Tibial nerve (tissue), 4 donors: ENCODE data around the gene TH. TPM values are rescaled to one million over a fixed set of nuclear protein-coding genes. Genes with fewer than 3 reads are reported as not detected.
"Not testable (repeated sequence)": the region's sequence is repeated elsewhere in the genome, so short reads cannot be mapped to it uniquely, and the experiment has no call there.

Source experiments
- DNase-seq, 2 donors: peaks; one replicate each; pipeline ENCODE4 v3.0.0-alpha.2; 2019; ENCODE audit warnings: low spot score in 2 of 2
- H3K27ac ChIP-seq, 4 donors: fragments of 200-600 bp; sonication (generic) in 3 of 4; one replicate each; pipeline ENCODE4 v1.5.1; 2017 to 2019; ENCODE audit warnings: mild to moderate bottlenecking in 1 of 4
- H3K27me3 ChIP-seq, 2 donors: fragments of 200-600 bp; sonication (generic) in 1 of 2; one replicate each; pipeline versions ENCODE4 v1.5.1 to v1.6.0; 2017 to 2019
- H3K36me3 ChIP-seq, 3 donors: fragments of 200-600 bp; sonication (generic); one replicate each; pipeline ENCODE4 v1.5.1; 2018 to 2019
- H3K4me1 ChIP-seq, 4 donors: fragments of 200-600 bp; sonication (generic) in 3 of 4; one replicate each; pipeline ENCODE4 v1.5.1; 2017 to 2019
- H3K4me3 ChIP-seq, 4 donors: fragments of 200-600 bp; sonication (generic) in 3 of 4; one replicate each; pipeline ENCODE4 v1.5.1; 2017 to 2019; ENCODE audit warnings: mild to moderate bottlenecking in 1 of 4, moderate library complexity in 1 of 4
- H3K9me3 ChIP-seq, 4 donors: fragments of 200-600 bp; sonication (generic) in 3 of 4; one replicate each; pipeline ENCODE4 v1.5.1; 2017 to 2019
- CTCF ChIP-seq, 5 experiments: fragments of 200-600 bp in 3 of 5; fragments of 450-650 bp in 2 of 5; sonication (generic) in 3 of 5; IDR thresholded peaks; one replicate each; pipeline ENCODE4 v1.5.1; 2016 to 2019; ENCODE audit warnings: antibody characterized with exemption in 5 of 5, mild to moderate bottlenecking in 3 of 5, moderate library complexity in 2 of 5
- EP300 ChIP-seq, 2 donors: sonication (generic); formaldehyde crosslinking; IDR thresholded peaks; one replicate each; pipeline ENCODE4 v1.6.1; 2017; ENCODE audit warnings: antibody characterized with exemption in 2 of 2, mild to moderate bottlenecking in 1 of 2
- POLR2A ChIP-seq, 2 donors: fragments of 450-650 bp; IDR thresholded peaks; one replicate each; pipeline ENCODE4 v1.6.1; 2017; ENCODE audit warnings: antibody characterized with exemption in 2 of 2, mild to moderate bottlenecking in 2 of 2, moderate library complexity in 2 of 2
- WGBS, 2 donors: methylation state at CpG; one replicate each; pipeline ENCODE4 v1.1.5; 2018; 5-methylcytosine and 5-hydroxymethylcytosine counted together
- total RNA-seq, 4 donors: library from RNA; depleted of rRNA; stranded (reverse); fragments of >200 nt; gene quantifications; one replicate each; pipeline ENCODE4 v1.1.0, GENCODE V29; 2016

TH gene
- total RNA-seq, 4 donors from 2014 or later, result 1.3 TPM; not detected in 3

- Histone ChIP-seq H3K27me3 (peaks cover 0 to 7% of the 10 kb centered on the region in 2 donors), H3K27ac (no peak overlapping the region), H3K4me3 (no peak overlapping the region), H3K4me1 (peaks cover 0 to 18% (median 0%) of the 10 kb centered on the region in 4 donors), H3K9me3 (peaks cover 0 to 3% (median 0%) of the 10 kb centered on the region in 4 donors), H3K36me3 (no peaks in the 10 kb centered on the region)
- 78 to 81% methylated on average over 5 to 7 of the region's 7 CpGs for WGBS, 2 donors
- DNase-seq, result no peak
- TF ChIP-seq POLR2A (IDR thresholded peaks at IDR 0.05), result no peak
- TF ChIP-seq EP300 (IDR thresholded peaks at IDR 0.05), result no peak
- no peak for TF ChIP-seq CTCF (IDR thresholded peaks at IDR 0.05)
Measured at GRCh38 chr11:2195756-2196088, 24.1 kb upstream of the TH start.

GRCh38 chr11:2194877-2195755 is 23.5 kb upstream of the TH start:
- peak in 1 of 2 donors; percentile 26 for DNase-seq
- TF ChIP-seq EP300 (IDR thresholded peaks at IDR 0.05) (no peak), CTCF (IDR thresholded peaks at IDR 0.05) (peak; percentile 66 to 79 (median 69)), POLR2A (IDR thresholded peaks at IDR 0.05) (no peak)
- H3K36me3 ChIP-seq, result no peaks in the 10 kb centered on the region
- 69 to 71% methylated on average over 16 to 17 of the region's 24 CpGs for WGBS, 2 donors
- H3K4me1 ChIP-seq, result peaks cover 0 to 24% (median 0%) of the 10 kb centered on the region in 4 donors
- no peak overlapping the region for H3K27ac ChIP-seq
- peaks cover 0 to 9% of the 10 kb centered on the region in 2 donors for H3K27me3 ChIP-seq
- H3K4me3 ChIP-seq, result no peak overlapping the region
- no peaks in the 10 kb centered on the region for H3K9me3 ChIP-seq

- H3K27me3 ChIP-seq, result peaks cover 0 to 11% of the 10 kb centered on the region in 2 donors
- not testable (repeated sequence) for H3K9me3 ChIP-seq, H3K27ac ChIP-seq, H3K36me3 ChIP-seq, DNase-seq, H3K4me3 ChIP-seq
- 64 to 80% methylated on average over 13 to 16 of the region's 20 CpGs for WGBS, 2 donors
- peaks cover 0 to 27% (median 0%) of the 10 kb centered on the region in 4 donors for H3K4me1 ChIP-seq
Measured at GRCh38 chr11:2193888-2194595, 22.4 kb upstream of the TH start.

GRCh38 chr11:2193099-2193887 is 21.7 kb upstream of the TH start:
- Histone ChIP-seq H3K36me3 (no peaks in the 10 kb centered on the region), H3K4me3 (no peak overlapping the region), H3K9me3 (no peaks in the 10 kb centered on the region), H3K4me1 (peaks cover 0 to 27% (median 0%) of the 10 kb centered on the region in 4 donors), H3K27ac (no peak overlapping the region), H3K27me3 (peaks cover 0 to 17% of the 10 kb centered on the region in 2 donors)
- DNase-seq, result no peak
- 85 to 87% methylated on average over 23 to 25 of the region's 26 CpGs for WGBS, 2 donors
- TF ChIP-seq POLR2A (IDR thresholded peaks at IDR 0.05) (no peak), CTCF (IDR thresholded peaks at IDR 0.05) (no peak), EP300 (IDR thresholded peaks at IDR 0.05) (no peak)

GRCh38 chr11:2192435-2192834 is 20.8 kb upstream of the TH start:
- no peak overlapping the region for H3K27ac ChIP-seq
- TF ChIP-seq EP300 (IDR thresholded peaks at IDR 0.05) (no peak), POLR2A (IDR thresholded peaks at IDR 0.05) (no peak), CTCF (IDR thresholded peaks at IDR 0.05) (no peak)
- no peak overlapping the region for H3K4me3 ChIP-seq
- no peak for DNase-seq
- WGBS, 2 donors, result 82 to 84% methylated on average over 8 to 9 of the region's 10 CpGs
- no peaks in the 10 kb centered on the region for H3K9me3 ChIP-seq
- H3K4me1 ChIP-seq, result peaks cover 0 to 27% (median 0%) of the 10 kb centered on the region in 4 donors
- H3K36me3 ChIP-seq, result no peaks in the 10 kb centered on the region
- H3K27me3 ChIP-seq, result peaks cover 0 to 25% of the 10 kb centered on the region in 2 donors
